Liver (tissue), 3 donors: ENCODE measurements around the gene OXNAD1.

ENCODE experiments used
- ATF3 ChIP-seq: IDR thresholded peaks from 2 replicates; pipeline ENCODE4 v1.6.1; 2016; ENCODE audit warnings: antibody characterized with exemption
- CTCF ChIP-seq: fragments of 150-350 bp; IDR thresholded peaks from 2 replicates; pipeline ENCODE4 v1.5.1; 2017; ENCODE audit warnings: improper control_type of control experiment, low read depth, low read length; ENCODE audit not compliant: missing input control
- EGR1 ChIP-seq, 2 donors: IDR thresholded peaks; 2 replicates each; pipeline ENCODE4 v1.6.1; 2016 to 2018; ENCODE audit warnings: antibody characterized with exemption in 2 of 2, low read depth in 2 of 2
- GABPA ChIP-seq, 2 donors: IDR thresholded peaks in 1 of 2; conservative IDR thresholded peaks in 1 of 2; 2 replicates each; pipeline ENCODE4 v1.6.1; 2016; ENCODE audit warnings: antibody characterized with exemption in 2 of 2, mild to moderate bottlenecking in 1 of 2, moderate library complexity in 1 of 2
- HNF4A ChIP-seq, 2 donors: conservative IDR thresholded peaks; 2 replicates each; pipeline ENCODE4 v1.6.1; 2016; ENCODE audit warnings: antibody characterized with exemption in 2 of 2, mild to moderate bottlenecking in 2 of 2
- JUND ChIP-seq, 2 donors: IDR thresholded peaks; 2 replicates each; pipeline ENCODE4 v1.6.1; 2016; ENCODE audit warnings: antibody characterized with exemption in 2 of 2
- RAD21 ChIP-seq, 2 donors: IDR thresholded peaks; 2 replicates each; pipeline ENCODE4 v1.6.1; 2016; ENCODE audit warnings: antibody characterized with exemption in 2 of 2, mild to moderate bottlenecking in 2 of 2
- REST ChIP-seq: IDR thresholded peaks from 2 replicates; pipeline ENCODE4 v1.6.1; 2016; ENCODE audit warnings: antibody characterized with exemption, mild to moderate bottlenecking
- TAF1 ChIP-seq: conservative IDR thresholded peaks from 2 replicates; pipeline ENCODE4 v1.6.1; 2016; ENCODE audit warnings: antibody characterized with exemption, mild to moderate bottlenecking
- YY1 ChIP-seq: IDR thresholded peaks from 2 replicates; pipeline ENCODE4 v1.6.1; 2016; ENCODE audit warnings: antibody characterized with exemption, mild to moderate bottlenecking
- ZBTB33 ChIP-seq: IDR thresholded peaks from 2 replicates; pipeline ENCODE4 v1.6.1; 2016; ENCODE audit warnings: antibody characterized with exemption
- donor health status: healthy.
- donor health status: healthy.

GRCh38 chr3:16247282-16248061 lies 17.5 kb upstream of the OXNAD1 start:
- TF ChIP-seq YY1 (no peak), REST (no peak), CTCF (peak; percentile 93), TAF1 (no peak), EGR1 (IDR thresholded peaks at IDR 0.05; ENCODE audit: low read depth in 2 of 2) (no peak), ATF3 (no peak), JUND (IDR thresholded peaks at IDR 0.05) (no peak), RAD21 (IDR thresholded peaks at IDR 0.05) (peak; percentile 99), HNF4A (conservative IDR thresholded peaks at IDR 0.05) (no peak), ZBTB33 (no peak), GABPA (IDR thresholded peaks at IDR 0.05 in 1 of 2, conservative IDR thresholded peaks at IDR 0.05 in 1 of 2) (no peak)
